ENCODE results near the gene SLC66A1. TPM values are rescaled to one million over a fixed set of nuclear protein-coding genes. Genes with fewer than 3 reads are reported as not detected.

Gene SLC66A1
- total and polyA plus RNA-seq, 2 donors (not counting 3 experiments of a cell fraction or from before 2014, with no cell fraction given), result 15.3 to 32.6 TPM

DNA sequence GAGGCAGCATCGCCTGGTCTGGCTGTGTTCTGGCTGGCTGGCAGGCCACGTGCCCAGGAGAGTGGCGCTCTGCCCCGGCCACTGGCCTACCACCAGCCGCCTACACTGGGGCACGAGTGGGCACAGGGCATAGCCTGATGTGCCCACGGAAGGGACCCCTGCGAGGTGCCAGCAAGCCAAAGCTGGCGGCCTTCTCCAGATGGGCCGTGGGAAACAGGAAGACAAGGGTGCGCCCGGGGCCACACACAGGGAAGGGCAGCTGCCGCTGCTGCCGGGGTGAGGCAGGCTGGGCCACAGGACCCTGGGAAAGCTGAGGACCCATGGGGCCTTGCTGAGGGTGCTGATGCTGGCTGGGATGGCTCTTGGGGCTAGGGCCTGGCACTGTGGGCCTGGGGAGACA is 40.7 kb downstream of the SLC66A1 start:
- Histone ChIP-seq H3K36me3 (ENCODE audit: control insufficient read depth in 2 of 2, extremely low read depth in 1 of 2, insufficient read depth in 2 of 2, low read length in 2 of 2) (peaks cover 4 to 45% of the 10 kb centered on the region in 2 experiments), H2AFZ (ENCODE audit: low read depth, low read length) (no peak overlapping the region), H3K4me2 (ENCODE audit: insufficient read depth, low read length) (no peak overlapping the region), H3K27ac (ENCODE audit: insufficient read depth, low read depth, low read length) (no peak overlapping the region), H3K9me1 (replicated peaks; ENCODE audit: control insufficient read depth, extremely low read depth, insufficient read depth, low read length) (no peaks in the 10 kb centered on the region), H3K4me1 (ENCODE audit: control insufficient read depth, extremely low read depth, insufficient read depth, low read length) (no peaks in the 10 kb centered on the region), H3K9me3 (replicated peaks; ENCODE audit: control insufficient read depth, insufficient read depth, low read length) (no peaks in the 10 kb centered on the region), H3K4me3 (replicated peaks in 1 of 3; ENCODE audit: insufficient read depth in 1 of 3, low read depth in 1 of 3, low read length in 3 of 3) (no peak overlapping the region), H3K27me3 (ENCODE audit: control insufficient read depth in 2 of 2, insufficient read depth in 2 of 2, low read length in 2 of 2) (no peaks in the 10 kb centered on the region), H4K20me1 (replicated peaks; ENCODE audit: control insufficient read depth, extremely low read depth, insufficient read depth, low read length) (no peaks in the 10 kb centered on the region), H3K79me2 (ENCODE audit: control insufficient read depth, insufficient read depth, low read length) (no peaks in the 10 kb centered on the region), H3K9ac (replicated peaks; ENCODE audit: extremely low read depth, insufficient read depth, low read length) (no peak overlapping the region)
- no peak for DNase-seq (ENCODE audit: low read depth, low spot score)
- ChIA-PET POLR2A (no interaction called here), CTCF (interaction anchor here (10.6 kb wide), 1 partner anchor 300 kb away, joined by 99 read pairs; no protein-coding TSS in a partner anchor)
- intact Hi-C loops (cut with micrococcal nuclease), result no loop called here
- no peak for FAIRE-seq
- TF ChIP-seq JUN (IDR thresholded peaks at IDR 0.05; ENCODE audit: borderline replicate concordance, insufficient read depth, insufficient read length, low read depth) (no peak), POLR2AphosphoS5 (IDR thresholded peaks at IDR 0.05; ENCODE audit: insufficient read depth, low read depth, low read length) (no peak), FOS (IDR thresholded peaks at IDR 0.05; ENCODE audit: borderline replicate concordance, insufficient read depth, low read length) (no peak), POLR2A (IDR thresholded peaks at IDR 0.05; ENCODE audit: low read depth, low read length) (no peak), EZH2 (IDR thresholded peaks at IDR 0.05; ENCODE audit: borderline replicate concordance, low read depth, low read length, severe bottlenecking) (no peak), GATA2 (IDR thresholded peaks at IDR 0.05; ENCODE audit: insufficient read depth, insufficient read length, low read depth, low read length) (no peak), MYC (IDR thresholded peaks at IDR 0.05; ENCODE audit: low read depth, low read length) (no peak)
- TF ChIP-seq, protein P1, sequence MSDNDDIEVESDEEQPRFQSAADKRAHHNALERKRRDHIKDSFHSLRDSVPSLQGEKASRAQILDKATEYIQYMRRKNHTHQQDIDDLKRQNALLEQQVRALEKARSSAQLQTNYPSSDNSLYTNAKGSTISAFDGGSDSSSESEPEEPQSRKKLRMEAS (IDR thresholded peaks at IDR 0.05; ENCODE audit: insufficient read depth, insufficient read length), result no peak
- TF ChIP-seq, protein P2, sequence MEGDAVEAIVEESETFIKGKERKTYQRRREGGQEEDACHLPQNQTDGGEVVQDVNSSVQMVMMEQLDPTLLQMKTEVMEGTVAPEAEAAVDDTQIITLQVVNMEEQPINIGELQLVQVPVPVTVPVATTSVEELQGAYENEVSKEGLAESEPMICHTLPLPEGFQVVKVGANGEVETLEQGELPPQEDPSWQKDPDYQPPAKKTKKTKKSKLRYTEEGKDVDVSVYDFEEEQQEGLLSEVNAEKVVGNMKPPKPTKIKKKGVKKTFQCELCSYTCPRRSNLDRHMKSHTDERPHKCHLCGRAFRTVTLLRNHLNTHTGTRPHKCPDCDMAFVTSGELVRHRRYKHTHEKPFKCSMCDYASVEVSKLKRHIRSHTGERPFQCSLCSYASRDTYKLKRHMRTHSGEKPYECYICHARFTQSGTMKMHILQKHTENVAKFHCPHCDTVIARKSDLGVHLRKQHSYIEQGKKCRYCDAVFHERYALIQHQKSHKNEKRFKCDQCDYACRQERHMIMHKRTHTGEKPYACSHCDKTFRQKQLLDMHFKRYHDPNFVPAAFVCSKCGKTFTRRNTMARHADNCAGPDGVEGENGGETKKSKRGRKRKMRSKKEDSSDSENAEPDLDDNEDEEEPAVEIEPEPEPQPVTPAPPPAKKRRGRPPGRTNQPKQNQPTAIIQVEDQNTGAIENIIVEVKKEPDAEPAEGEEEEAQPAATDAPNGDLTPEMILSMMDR (IDR thresholded peaks at IDR 0.05; ENCODE audit: extremely low read depth in 1 of 2, insufficient read depth in 1 of 2, low read depth in 1 of 2, low read length in 2 of 2), result no peak
- no TSS peak for BruUV-seq (replicated peaks)
- dilution Hi-C loops (cut with MboI; ENCODE audit: extremely low pct_ligation_motif_present, low sequenced_read_pairs), result no loop called here

Measured in endothelial cell of umbilical vein (primary cell).